ENCODE data around the gene ZNF367. TPM values are rescaled to one million over a fixed set of nuclear protein-coding genes. Genes with fewer than 3 reads are reported as not detected.

Gene ZNF367
- total and polyA plus RNA-seq, 9 of the 15 experiments (the other 6 are each of a cell fraction or from before 2014, with no cell fraction given) = 2.7 to 14.4 (median 10.0) TPM

- TF ChIP-seq TCF3 (CRISPR knock-in tag; IDR thresholded peaks at IDR 0.05) = no peak
- TF ChIP-seq ZC3H11A (IDR thresholded peaks at IDR 0.05; ENCODE audit: low read depth, low read length) = no peak
- no peak for TF ChIP-seq TSC22D4 (tag; IDR thresholded peaks at IDR 0.05)
- no peak for TF ChIP-seq ZNF408 (CRISPR knock-in tag; IDR thresholded peaks at IDR 0.05; ENCODE audit: low read depth)
- TF ChIP-seq ZNF197 (CRISPR knock-in tag; IDR thresholded peaks at IDR 0.05; ENCODE audit: low read depth) = peak; percentile 99
- TF ChIP-seq OTX1 (CRISPR knock-in tag; IDR thresholded peaks at IDR 0.05) = peak; percentile 98
- peak; percentile 94 for TF ChIP-seq ZNF57 (CRISPR knock-in tag; IDR thresholded peaks at IDR 0.05)
- TF ChIP-seq, protein P1, sequence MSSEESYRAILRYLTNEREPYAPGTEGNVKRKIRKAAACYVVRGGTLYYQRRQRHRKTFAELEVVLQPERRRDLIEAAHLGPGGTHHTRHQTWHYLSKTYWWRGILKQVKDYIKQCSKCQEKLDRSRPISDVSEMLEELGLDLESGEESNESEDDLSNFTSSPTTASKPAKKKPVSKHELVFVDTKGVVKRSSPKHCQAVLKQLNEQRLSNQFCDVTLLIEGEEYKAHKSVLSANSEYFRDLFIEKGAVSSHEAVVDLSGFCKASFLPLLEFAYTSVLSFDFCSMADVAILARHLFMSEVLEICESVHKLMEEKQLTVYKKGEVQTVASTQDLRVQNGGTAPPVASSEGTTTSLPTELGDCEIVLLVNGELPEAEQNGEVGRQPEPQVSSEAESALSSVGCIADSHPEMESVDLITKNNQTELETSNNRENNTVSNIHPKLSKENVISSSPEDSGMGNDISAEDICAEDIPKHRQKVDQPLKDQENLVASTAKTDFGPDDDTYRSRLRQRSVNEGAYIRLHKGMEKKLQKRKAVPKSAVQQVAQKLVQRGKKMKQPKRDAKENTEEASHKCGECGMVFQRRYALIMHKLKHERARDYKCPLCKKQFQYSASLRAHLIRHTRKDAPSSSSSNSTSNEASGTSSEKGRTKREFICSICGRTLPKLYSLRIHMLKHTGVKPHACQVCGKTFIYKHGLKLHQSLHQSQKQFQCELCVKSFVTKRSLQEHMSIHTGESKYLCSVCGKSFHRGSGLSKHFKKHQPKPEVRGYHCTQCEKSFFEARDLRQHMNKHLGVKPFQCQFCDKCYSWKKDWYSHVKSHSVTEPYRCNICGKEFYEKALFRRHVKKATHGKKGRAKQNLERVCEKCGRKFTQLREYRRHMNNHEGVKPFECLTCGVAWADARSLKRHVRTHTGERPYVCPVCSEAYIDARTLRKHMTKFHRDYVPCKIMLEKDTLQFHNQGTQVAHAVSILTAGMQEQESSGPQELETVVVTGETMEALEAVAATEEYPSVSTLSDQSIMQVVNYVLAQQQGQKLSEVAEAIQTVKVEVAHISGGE (CRISPR knock-in tag; IDR thresholded peaks at IDR 0.05) = peak in 1 of 3 experiments; percentile 93; a peak in 2 of 6 replicates
- TF ChIP-seq ILK (tag; IDR thresholded peaks at IDR 0.05; ENCODE audit: borderline replicate concordance, low read depth) = peak; percentile 96
- peak; percentile 78 for TF ChIP-seq REST (IDR thresholded peaks at IDR 0.05; ENCODE audit: borderline replicate concordance)
- no peak; the same call in 1 of the 2 replicates for TF ChIP-seq REST (CRISPR knock-in tag; IDR thresholded peaks at IDR 0.05; ENCODE audit: low read depth)
- TF ChIP-seq NRF1 (conservative IDR thresholded peaks at IDR 0.05 in 1 of 2, IDR thresholded peaks at IDR 0.05 in 1 of 2) = peak in 1 of 2 experiments; percentile 34; a peak in 1 of 4 replicates
- no peak for TF ChIP-seq HDAC6 (IDR thresholded peaks at IDR 0.05; ENCODE audit: low read depth, low read length)
- TF ChIP-seq SMARCB1 (IDR thresholded peaks at IDR 0.05; ENCODE audit: insufficient read length, low read depth) = no peak
Observed at GRCh38 chr9:96420468-96421219, 2.5 kb upstream of the ZNF367 start (continued).

Data from K562 (cell line).